Gastrocnemius medialis (tissue), 4 donors: Measurements from ENCODE around the gene EIF4A2. TPM values are rescaled to one million over a fixed set of nuclear protein-coding genes. Genes with fewer than 3 reads are reported as not detected.

Experiments used
- ATAC-seq, 2 donors: fragments of 150-250 bp; one replicate each; pipeline ENCODE4 v1.9.1; 2016
- DNase-seq, 2 donors: peaks; one replicate each; pipeline ENCODE4 v3.0.0-alpha.2; 2019
- H3K27ac ChIP-seq, 4 donors: fragments of 200-600 bp; sonication (generic); 1 replicate in 1 of 4; 2 replicates in 3 of 4; pipeline ENCODE4 v1.5.1; 2016 to 2018; ENCODE audit warnings: mild to moderate bottlenecking in 2 of 4, moderate library complexity in 1 of 4
- H3K27me3 ChIP-seq, 3 donors: fragments of 200-600 bp; sonication (generic) in 2 of 3; 1 replicate in 1 of 3; 2 replicates in 2 of 3; pipeline versions ENCODE4 v1.5.1 to v1.6.0; 2016 to 2019; ENCODE audit warnings: mild to moderate bottlenecking in 1 of 3, moderate library complexity in 1 of 3
- H3K36me3 ChIP-seq, 2 donors: fragments of 200-600 bp; sonication (generic) in 1 of 2; one replicate each; pipeline ENCODE4 v1.5.1; 2017 to 2018
- H3K4me1 ChIP-seq, 2 donors: fragments of 200-600 bp; sonication (generic) in 1 of 2; one replicate each; pipeline ENCODE4 v1.5.1; 2016 to 2017; ENCODE audit warnings: mild to moderate bottlenecking in 2 of 2
- H3K4me3 ChIP-seq, 4 donors: fragments of 200-600 bp; sonication (generic) in 3 of 4; 1 replicate in 1 of 4; 2 replicates in 3 of 4; pipeline ENCODE4 v1.5.1; 2016 to 2019; ENCODE audit warnings: mild to moderate bottlenecking in 2 of 4
- H3K9me3 ChIP-seq, 3 donors: fragments of 200-600 bp; sonication (generic) in 2 of 3; 1 replicate in 1 of 3; 2 replicates in 2 of 3; pipeline ENCODE4 v1.5.1; 2016 to 2019
- POLR2A ChIP-seq, 2 donors: fragments of 450-650 bp; IDR thresholded peaks; one replicate each; pipeline ENCODE4 v1.6.1; 2017; ENCODE audit warnings: antibody characterized with exemption in 2 of 2, mild to moderate bottlenecking in 2 of 2, moderate library complexity in 2 of 2
- in situ Hi-C, 4 donors: fragments of 200-750 bp; cut with MboI; loops; one replicate each; pipeline versions ENCODE4 v1.15.0 to v1.8.0; 2017; ENCODE audit warnings: low sequenced_read_pairs in 4 of 4
- intact Hi-C: fragments of 100-400 bp; cut with DNase I; formaldehyde crosslinking; loops from one replicate; pipeline ENCODE4 v1.15.1; 2023; ENCODE audit warnings: low total_unique reads
- total RNA-seq, 4 donors: library from RNA; depleted of rRNA; stranded (reverse); fragments of >200 nt; gene quantifications; one replicate each; pipeline versions ENCODE4 v1.1.0 to v1.2.3, GENCODE V29; 2016
- TF ChIP-seq, protein P1 (sequence below), 5 experiments: fragments of 450-650 bp in 3 of 5; fragments of 200-600 bp in 2 of 5; sonication (generic) in 2 of 5; IDR thresholded peaks in 4 of 5; conservative IDR thresholded peaks in 1 of 5; 1 replicate in 4 of 5; 2 replicates in 1 of 5; pipeline ENCODE4 v1.5.1; 2016 to 2019; ENCODE audit warnings: antibody characterized with exemption in 5 of 5, mild to moderate bottlenecking in 3 of 5, moderate library complexity in 3 of 5

Gene EIF4A2
- total RNA-seq, 4 donors from 2014 or later = 531 to 622 (median 574) TPM

GRCh38 chr3:186757686-186758220, 25.6 kb upstream of the EIF4A2 start:
- Histone ChIP-seq H3K4me3 (no peak overlapping the region), H3K27ac (no peak overlapping the region), H3K36me3 (no peaks in the 10 kb centered on the region), H3K27me3 (peaks cover 0 to 8% (median 0%) of the 10 kb centered on the region in 3 donors), H3K9me3 (no peaks in the 10 kb centered on the region), H3K4me1 (no peaks in the 10 kb centered on the region)
- DNase-seq (no peak), ATAC-seq (no peak)
- intact Hi-C loops = no loop called here
- in situ Hi-C loops = no loop called here
- no peak for TF ChIP-seq POLR2A (IDR thresholded peaks at IDR 0.05)
- TF ChIP-seq, protein P1, sequence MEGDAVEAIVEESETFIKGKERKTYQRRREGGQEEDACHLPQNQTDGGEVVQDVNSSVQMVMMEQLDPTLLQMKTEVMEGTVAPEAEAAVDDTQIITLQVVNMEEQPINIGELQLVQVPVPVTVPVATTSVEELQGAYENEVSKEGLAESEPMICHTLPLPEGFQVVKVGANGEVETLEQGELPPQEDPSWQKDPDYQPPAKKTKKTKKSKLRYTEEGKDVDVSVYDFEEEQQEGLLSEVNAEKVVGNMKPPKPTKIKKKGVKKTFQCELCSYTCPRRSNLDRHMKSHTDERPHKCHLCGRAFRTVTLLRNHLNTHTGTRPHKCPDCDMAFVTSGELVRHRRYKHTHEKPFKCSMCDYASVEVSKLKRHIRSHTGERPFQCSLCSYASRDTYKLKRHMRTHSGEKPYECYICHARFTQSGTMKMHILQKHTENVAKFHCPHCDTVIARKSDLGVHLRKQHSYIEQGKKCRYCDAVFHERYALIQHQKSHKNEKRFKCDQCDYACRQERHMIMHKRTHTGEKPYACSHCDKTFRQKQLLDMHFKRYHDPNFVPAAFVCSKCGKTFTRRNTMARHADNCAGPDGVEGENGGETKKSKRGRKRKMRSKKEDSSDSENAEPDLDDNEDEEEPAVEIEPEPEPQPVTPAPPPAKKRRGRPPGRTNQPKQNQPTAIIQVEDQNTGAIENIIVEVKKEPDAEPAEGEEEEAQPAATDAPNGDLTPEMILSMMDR (IDR thresholded peaks at IDR 0.05 in 4 of 5, conservative IDR thresholded peaks at IDR 0.05 in 1 of 5) = no peak

GRCh38 chr3:186759231-186759930, 24.0 kb upstream of the EIF4A2 start:
- ATAC-seq (no peak), DNase-seq (no peak)
- Histone ChIP-seq H3K27me3 (peaks cover 0 to under 1% (median 0%) of the 10 kb centered on the region in 3 donors), H3K9me3 (no peaks in the 10 kb centered on the region), H3K27ac (no peak overlapping the region), H3K36me3 (no peaks in the 10 kb centered on the region), H3K4me3 (no peak overlapping the region), H3K4me1 (no peaks in the 10 kb centered on the region)
- in situ Hi-C loops (no loop called here), intact Hi-C loops (no loop called here)
- TF ChIP-seq POLR2A (IDR thresholded peaks at IDR 0.05) = no peak
- TF ChIP-seq, protein P1 (IDR thresholded peaks at IDR 0.05 in 4 of 5, conservative IDR thresholded peaks at IDR 0.05 in 1 of 5) = no peak

DNA sequence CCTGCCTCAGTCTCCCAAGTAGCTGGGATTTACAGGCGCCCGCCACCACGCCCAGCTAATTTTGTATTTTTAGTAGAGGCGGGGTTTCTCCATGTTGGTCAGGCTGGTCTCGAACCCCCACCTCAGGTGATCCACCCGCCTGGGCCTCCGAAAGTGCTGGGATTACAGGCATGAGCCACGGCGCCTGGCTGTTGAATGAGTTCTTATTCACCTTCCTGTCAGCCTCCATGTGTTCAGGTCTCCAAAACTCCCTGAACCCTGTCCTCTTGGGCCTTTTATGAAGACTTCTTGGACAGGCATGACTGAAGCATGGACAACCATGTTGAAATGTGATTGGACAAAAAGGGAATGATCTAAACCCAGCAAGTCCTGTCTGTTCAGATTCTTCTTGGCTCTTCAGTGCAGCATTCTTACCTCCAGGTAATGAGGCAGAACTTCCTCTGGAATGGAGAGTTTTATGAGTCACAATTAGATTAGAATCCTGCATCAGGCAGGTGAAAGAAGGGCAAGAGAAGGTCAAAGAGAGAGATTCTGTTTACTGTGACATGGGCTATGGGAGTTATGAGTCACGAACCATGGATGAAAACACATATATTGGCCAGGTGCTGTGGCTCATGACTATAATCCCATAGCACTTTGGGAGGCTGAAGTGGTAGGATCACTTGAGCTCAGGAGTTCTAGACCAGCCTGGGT, 23.1 kb upstream of the EIF4A2 start:
- Histone ChIP-seq H3K36me3 (no peaks in the 10 kb centered on the region), H3K9me3 (no peaks in the 10 kb centered on the region), H3K4me1 (no peaks in the 10 kb centered on the region), H3K27me3 (no peaks in the 10 kb centered on the region), H3K4me3 (no peak overlapping the region), H3K27ac (no peak overlapping the region)
- in situ Hi-C loops = no loop called here
- TF ChIP-seq, protein P1 (IDR thresholded peaks at IDR 0.05 in 4 of 5, conservative IDR thresholded peaks at IDR 0.05 in 1 of 5) = no peak
- TF ChIP-seq POLR2A (IDR thresholded peaks at IDR 0.05) = no peak
- no peak for ATAC-seq
- DNase-seq = no peak
- intact Hi-C loops = no loop called here

DNA sequence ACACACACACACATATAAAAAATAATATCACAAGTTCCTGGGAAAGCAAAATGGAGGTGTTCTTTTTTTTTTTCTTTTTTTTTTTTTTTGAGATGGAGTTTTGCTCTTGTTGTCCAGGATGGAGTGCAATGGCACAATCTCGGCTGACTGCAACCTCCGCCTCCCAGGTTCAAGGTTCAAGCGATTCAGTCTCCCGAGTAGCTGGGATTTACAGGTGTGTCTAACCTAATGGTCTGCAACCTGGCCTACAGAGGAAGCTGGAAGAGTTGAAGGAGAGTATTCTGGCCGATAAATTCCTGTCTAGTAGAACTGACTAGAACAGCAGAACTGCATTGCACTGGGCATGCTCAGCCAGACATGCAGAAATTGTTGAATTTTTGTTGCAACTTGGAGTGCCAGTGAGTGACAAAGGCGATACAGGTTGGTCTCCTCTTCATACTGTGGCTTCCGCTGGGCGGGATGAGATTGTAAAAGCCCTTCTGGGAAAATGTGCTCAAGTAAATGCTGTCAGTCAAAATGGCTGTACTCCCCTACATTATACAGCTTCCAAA, 22.4 kb upstream of the EIF4A2 start:
- no peaks in the 10 kb centered on the region for H3K4me1 ChIP-seq
- no peak for ATAC-seq
- H3K9me3 ChIP-seq = no peaks in the 10 kb centered on the region
- no peaks in the 10 kb centered on the region for H3K36me3 ChIP-seq
- intact Hi-C loops (no loop called here), in situ Hi-C loops (no loop called here)
- H3K27ac ChIP-seq = no peak overlapping the region
- no peak overlapping the region for H3K4me3 ChIP-seq
- no peaks in the 10 kb centered on the region for H3K27me3 ChIP-seq
- DNase-seq = no peak
- TF ChIP-seq, protein P1 (IDR thresholded peaks at IDR 0.05 in 4 of 5, conservative IDR thresholded peaks at IDR 0.05 in 1 of 5) = no peak
- no peak for TF ChIP-seq POLR2A (IDR thresholded peaks at IDR 0.05)
